Parathyroid adenoma (tissue), 2 donors: ENCODE results near the gene CENPH.

Experiments used
- H2AFZ ChIP-seq: fragments of 300-600 bp; sonication (generic); one replicate; pipeline ENCODE4 v1.7.0; 2017; ENCODE audit warnings: antibody characterized with exemption, mild to moderate bottlenecking
- H3K27ac ChIP-seq: fragments of 300-600 bp; sonication (generic); one replicate; pipeline ENCODE4 v1.7.0; 2017
- H3K27me3 ChIP-seq: fragments of 300-600 bp; sonication (generic); one replicate; pipeline ENCODE4 v1.7.0; 2017; ENCODE audit warnings: low read length; ENCODE audit not compliant: control insufficient read depth, insufficient read depth
- H3K36me3 ChIP-seq: fragments of 300-600 bp; sonication (generic); one replicate; pipeline ENCODE4 v1.7.0; 2017; ENCODE audit warnings: low read length; ENCODE audit not compliant: control insufficient read depth, insufficient read depth
- H3K4me1 ChIP-seq: fragments of 300-600 bp; sonication (generic); one replicate; pipeline ENCODE4 v1.7.0; 2017; ENCODE audit warnings: control low read depth
- H3K4me2 ChIP-seq: fragments of 300-600 bp; sonication (generic); one replicate; pipeline ENCODE4 v1.7.0; 2017; ENCODE audit warnings: low read length
- H3K4me3 ChIP-seq: fragments of 300-600 bp; sonication (generic); one replicate; pipeline ENCODE4 v1.7.0; 2017; ENCODE audit warnings: low read depth, low read length
- H3K79me2 ChIP-seq: fragments of 300-600 bp; sonication (generic); one replicate; pipeline ENCODE4 v1.7.0; 2017; ENCODE audit warnings: control low read depth
- H3K9ac ChIP-seq: fragments of 300-600 bp; sonication (generic); one replicate; pipeline ENCODE4 v1.7.0; 2017; ENCODE audit warnings: mild to moderate bottlenecking
- H3K9me3 ChIP-seq: fragments of 300-600 bp; sonication (generic); one replicate; pipeline ENCODE4 v1.7.0; 2017; ENCODE audit warnings: low read length; ENCODE audit not compliant: control insufficient read depth
- TF ChIP-seq, protein P1 (sequence below): fragments of 300-600 bp; sonication (generic); IDR thresholded peaks from one replicate; pipeline ENCODE4 v1.7.0; 2017; ENCODE audit warnings: antibody characterized with exemption, mild to moderate bottlenecking
- donor health status: primary hyperparathyroidism.

The CENPH gene

DNA sequence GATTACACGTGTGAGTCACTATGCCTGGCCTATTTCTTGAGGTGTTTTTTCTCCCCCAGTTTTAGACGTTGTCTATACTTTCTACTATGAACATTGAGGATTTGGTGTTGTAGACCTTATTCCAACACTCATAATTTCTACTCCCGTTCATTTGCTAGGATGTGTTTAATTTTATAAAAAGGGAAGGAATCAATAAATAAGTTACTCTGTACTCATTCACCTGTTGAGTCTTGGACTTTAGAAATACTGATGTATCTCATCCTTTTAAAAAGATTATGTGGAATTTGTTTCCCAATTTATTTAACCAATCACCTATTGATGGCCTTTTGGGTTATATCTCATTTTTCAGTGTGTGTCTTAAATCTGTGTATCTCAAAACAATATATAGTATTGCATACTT, 48.5 kb downstream of the CENPH start:
- Histone ChIP-seq H3K27me3 (no peaks in the 10 kb centered on the region), H3K36me3 (no peaks in the 10 kb centered on the region), H2AFZ (no peak overlapping the region), H3K9me3 (no peaks in the 10 kb centered on the region), H3K4me1 (peaks cover 15% of the 10 kb centered on the region), H3K79me2 (peaks cover 16% of the 10 kb centered on the region), H3K27ac (no peak overlapping the region), H3K4me2 (no peak overlapping the region), H3K4me3 (no peak overlapping the region), H3K9ac (no peak overlapping the region)
- TF ChIP-seq, protein P1, sequence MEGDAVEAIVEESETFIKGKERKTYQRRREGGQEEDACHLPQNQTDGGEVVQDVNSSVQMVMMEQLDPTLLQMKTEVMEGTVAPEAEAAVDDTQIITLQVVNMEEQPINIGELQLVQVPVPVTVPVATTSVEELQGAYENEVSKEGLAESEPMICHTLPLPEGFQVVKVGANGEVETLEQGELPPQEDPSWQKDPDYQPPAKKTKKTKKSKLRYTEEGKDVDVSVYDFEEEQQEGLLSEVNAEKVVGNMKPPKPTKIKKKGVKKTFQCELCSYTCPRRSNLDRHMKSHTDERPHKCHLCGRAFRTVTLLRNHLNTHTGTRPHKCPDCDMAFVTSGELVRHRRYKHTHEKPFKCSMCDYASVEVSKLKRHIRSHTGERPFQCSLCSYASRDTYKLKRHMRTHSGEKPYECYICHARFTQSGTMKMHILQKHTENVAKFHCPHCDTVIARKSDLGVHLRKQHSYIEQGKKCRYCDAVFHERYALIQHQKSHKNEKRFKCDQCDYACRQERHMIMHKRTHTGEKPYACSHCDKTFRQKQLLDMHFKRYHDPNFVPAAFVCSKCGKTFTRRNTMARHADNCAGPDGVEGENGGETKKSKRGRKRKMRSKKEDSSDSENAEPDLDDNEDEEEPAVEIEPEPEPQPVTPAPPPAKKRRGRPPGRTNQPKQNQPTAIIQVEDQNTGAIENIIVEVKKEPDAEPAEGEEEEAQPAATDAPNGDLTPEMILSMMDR, result no peak

DNA sequence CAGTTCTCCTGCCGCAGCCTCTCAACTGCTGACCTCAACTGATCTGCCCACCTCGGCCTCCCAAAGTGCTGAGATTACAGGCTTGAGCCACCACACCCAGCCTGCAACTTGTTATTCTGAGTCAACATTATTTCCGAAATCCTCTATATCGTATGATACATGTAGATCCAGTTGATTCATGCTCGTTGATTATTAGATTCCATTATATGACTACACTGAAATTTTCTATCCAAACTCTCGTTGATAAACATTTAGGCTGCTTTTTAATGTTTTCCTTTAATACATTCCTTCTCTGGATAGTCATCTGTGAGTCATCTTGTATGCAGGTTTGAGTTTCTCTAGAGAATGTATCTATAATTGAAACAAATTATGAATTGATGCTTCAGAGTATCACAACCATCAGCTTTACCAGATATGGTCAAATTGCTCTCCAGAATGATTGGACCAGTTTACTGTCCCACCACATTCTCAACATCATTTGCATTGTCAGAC, 49.4 kb downstream of the CENPH start:
- no peak overlapping the region for H3K9ac ChIP-seq
- peaks cover 17% of the 10 kb centered on the region for H3K79me2 ChIP-seq
- H3K9me3 ChIP-seq, result no peaks in the 10 kb centered on the region
- no peak overlapping the region for H3K27ac ChIP-seq
- no peak overlapping the region for H3K4me3 ChIP-seq
- peaks cover 14% of the 10 kb centered on the region for H3K4me1 ChIP-seq
- no peak overlapping the region for H2AFZ ChIP-seq
- no peaks in the 10 kb centered on the region for H3K27me3 ChIP-seq
- H3K4me2 ChIP-seq, result no peak overlapping the region
- H3K36me3 ChIP-seq, result no peaks in the 10 kb centered on the region
- TF ChIP-seq, protein P1, result no peak

DNA sequence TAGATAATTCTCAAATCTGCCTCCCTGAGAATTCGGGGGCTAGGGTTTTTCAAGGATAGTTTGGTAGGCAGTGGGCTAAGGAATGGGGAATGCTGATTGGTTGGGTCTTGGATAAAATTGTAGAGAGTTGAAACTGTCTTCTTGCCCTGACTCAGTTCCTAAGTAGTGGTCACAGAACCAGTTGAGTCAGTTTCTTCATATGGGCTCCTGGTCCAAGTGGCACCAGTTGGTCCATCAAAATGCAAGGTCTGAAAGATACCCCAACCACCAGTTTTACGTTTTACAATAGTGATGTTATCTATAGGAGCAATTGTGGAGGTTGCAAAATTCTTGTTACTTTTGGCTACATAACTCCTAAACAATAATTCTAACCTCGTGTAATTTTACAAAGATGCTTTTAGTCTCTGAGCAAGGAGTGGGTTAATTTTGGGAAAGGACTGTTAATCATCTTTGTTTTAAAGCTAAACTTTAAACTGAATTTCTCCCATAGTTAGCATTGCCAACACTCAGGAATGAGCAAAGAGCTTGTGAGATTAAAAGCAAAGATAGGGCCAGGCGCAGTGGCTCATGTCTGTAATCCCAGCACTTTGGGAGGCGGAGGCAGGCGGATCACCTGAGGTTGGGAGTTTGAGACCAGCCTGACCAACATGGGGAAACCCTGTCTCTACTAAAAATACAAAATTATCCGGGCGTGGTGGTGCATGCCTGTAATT, 53.0 kb downstream of the CENPH start:
- H3K4me1 ChIP-seq, result peaks cover 8% of the 10 kb centered on the region
- no peak overlapping the region for H3K4me3 ChIP-seq

DNA sequence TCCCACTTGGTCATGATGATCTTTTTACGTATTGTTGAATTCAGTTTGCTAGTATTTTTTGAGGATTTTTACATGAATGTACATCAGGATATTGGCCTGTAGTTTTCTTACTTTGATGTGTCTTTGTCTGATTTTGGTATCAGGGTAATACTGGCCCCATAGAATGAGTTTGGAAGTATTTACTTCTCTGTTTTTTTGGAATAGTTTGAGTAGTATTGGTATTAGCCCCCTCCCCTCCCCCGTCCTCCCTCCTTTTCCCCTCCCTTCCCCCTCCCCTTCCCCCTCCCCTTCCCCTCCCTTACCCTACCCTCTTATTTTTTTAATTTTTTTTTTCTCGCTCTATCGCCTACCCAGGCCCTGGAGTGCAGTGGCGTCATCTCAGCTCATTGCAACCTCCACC, 55.6 kb downstream of the CENPH start:
- TF ChIP-seq, protein P1, result no peak
- H3K79me2 ChIP-seq, result peaks cover 44% of the 10 kb centered on the region
- no peaks in the 10 kb centered on the region for H3K27me3 ChIP-seq
- H2AFZ ChIP-seq, result no peak overlapping the region
- no peak overlapping the region for H3K4me2 ChIP-seq
- no peaks in the 10 kb centered on the region for H3K9me3 ChIP-seq
- H3K4me1 ChIP-seq, result peaks cover 8% of the 10 kb centered on the region
- H3K4me3 ChIP-seq, result no peak overlapping the region
- H3K27ac ChIP-seq, result no peak overlapping the region
- H3K36me3 ChIP-seq, result no peaks in the 10 kb centered on the region
- no peak overlapping the region for H3K9ac ChIP-seq

More for the DNA sequence above, 53.0 kb downstream of the CENPH start:
- Histone ChIP-seq H3K9me3 (no peaks in the 10 kb centered on the region), H3K79me2 (peaks cover 25% of the 10 kb centered on the region), H3K4me2 (no peak overlapping the region), H3K9ac (no peak overlapping the region), H3K36me3 (no peaks in the 10 kb centered on the region), H3K27ac (no peak overlapping the region), H2AFZ (no peak overlapping the region), H3K27me3 (no peaks in the 10 kb centered on the region)
- TF ChIP-seq, protein P1, result no peak

DNA sequence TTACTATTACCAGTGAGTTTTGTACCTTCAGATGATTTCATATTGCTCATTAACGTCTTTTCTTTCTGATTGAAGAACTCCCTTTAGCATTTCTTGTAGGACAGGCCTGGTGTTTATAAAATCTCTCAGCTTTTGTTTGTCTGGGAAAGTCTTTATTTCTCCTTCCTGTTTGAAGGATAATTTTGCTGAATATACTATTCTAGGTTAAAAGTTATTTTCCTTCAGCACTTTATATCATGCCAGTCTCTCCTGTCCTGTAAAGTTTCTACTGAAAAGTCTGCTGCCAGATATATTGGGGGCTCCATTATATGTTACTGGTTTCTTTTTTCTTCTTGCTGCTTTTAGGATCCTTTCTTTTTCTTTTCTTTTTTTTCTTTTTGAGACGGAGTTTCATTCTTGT, 58.6 kb downstream of the CENPH start:
- H3K4me2 ChIP-seq, result no peak overlapping the region
- no peak overlapping the region for H3K27ac ChIP-seq
- H3K9me3 ChIP-seq, result no peaks in the 10 kb centered on the region
- no peak overlapping the region for H3K4me3 ChIP-seq
- no peaks in the 10 kb centered on the region for H3K27me3 ChIP-seq
- no peak overlapping the region for H2AFZ ChIP-seq
- H3K4me1 ChIP-seq, result no peaks in the 10 kb centered on the region
- H3K9ac ChIP-seq, result no peak overlapping the region
- TF ChIP-seq, protein P1, result no peak
- H3K36me3 ChIP-seq, result no peaks in the 10 kb centered on the region
- H3K79me2 ChIP-seq, result peaks cover 48% of the 10 kb centered on the region
